GM12874 (cell line): Measurements from ENCODE around the gene EYA2.

Source experiments
- TF ChIP-seq, protein P1 (sequence below): IDR thresholded peaks from 2 replicates; pipeline ENCODE4 v1.5.1; 2011; ENCODE audit warnings: low read depth, mild to moderate bottlenecking, control low read depth, low read length, moderate library complexity; ENCODE audit not compliant: insufficient read depth

Gene EYA2

DNA sequence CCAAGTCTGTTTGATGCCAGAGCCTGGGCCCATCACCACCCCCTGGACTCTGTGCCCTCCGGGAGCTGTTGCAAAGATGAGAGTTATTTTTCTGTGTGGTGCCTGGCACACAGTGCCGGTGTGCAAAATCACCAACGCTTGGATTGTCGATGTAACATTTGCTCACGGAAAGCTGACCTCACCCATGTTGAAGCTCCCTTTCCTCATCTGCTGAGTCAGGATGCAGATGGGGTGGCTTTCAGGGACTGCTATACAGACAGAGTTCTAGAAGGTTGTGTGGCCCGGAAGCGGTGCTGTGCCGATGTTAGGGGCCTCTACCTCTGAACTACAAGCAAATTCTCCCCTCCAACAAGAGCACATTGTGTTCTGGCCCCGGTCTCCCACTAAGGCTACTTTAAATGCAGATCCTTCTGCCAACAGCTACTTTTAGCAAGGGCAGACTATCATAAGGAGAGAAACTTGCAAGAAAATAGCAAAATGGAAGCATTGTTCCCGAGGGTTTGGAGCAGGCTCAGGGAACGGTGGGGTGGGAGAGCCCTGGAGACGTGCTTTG lies 34.0 kb downstream of the EYA2 start:
- TF ChIP-seq, protein P1, sequence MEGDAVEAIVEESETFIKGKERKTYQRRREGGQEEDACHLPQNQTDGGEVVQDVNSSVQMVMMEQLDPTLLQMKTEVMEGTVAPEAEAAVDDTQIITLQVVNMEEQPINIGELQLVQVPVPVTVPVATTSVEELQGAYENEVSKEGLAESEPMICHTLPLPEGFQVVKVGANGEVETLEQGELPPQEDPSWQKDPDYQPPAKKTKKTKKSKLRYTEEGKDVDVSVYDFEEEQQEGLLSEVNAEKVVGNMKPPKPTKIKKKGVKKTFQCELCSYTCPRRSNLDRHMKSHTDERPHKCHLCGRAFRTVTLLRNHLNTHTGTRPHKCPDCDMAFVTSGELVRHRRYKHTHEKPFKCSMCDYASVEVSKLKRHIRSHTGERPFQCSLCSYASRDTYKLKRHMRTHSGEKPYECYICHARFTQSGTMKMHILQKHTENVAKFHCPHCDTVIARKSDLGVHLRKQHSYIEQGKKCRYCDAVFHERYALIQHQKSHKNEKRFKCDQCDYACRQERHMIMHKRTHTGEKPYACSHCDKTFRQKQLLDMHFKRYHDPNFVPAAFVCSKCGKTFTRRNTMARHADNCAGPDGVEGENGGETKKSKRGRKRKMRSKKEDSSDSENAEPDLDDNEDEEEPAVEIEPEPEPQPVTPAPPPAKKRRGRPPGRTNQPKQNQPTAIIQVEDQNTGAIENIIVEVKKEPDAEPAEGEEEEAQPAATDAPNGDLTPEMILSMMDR = no peak

DNA sequence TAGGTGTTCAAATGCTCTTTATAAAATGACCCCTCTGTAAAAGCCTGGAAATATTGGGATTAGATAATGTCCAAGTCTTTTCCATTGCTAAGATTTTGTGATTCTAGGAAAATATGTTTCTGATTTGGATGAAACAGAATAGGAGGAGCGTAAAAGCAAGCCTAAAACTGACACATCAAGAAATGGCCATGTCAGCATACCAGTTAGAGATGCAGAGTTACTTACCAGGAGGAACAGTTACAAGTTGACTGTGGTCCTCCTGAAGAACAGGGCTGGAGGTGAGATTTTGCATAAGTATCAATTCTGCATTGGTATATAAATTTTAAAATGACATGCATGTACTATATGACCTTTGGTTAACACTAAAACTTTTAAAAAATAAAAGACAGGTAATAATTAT lies 35.3 kb downstream of the EYA2 start:
- TF ChIP-seq, protein P1 = no peak

DNA sequence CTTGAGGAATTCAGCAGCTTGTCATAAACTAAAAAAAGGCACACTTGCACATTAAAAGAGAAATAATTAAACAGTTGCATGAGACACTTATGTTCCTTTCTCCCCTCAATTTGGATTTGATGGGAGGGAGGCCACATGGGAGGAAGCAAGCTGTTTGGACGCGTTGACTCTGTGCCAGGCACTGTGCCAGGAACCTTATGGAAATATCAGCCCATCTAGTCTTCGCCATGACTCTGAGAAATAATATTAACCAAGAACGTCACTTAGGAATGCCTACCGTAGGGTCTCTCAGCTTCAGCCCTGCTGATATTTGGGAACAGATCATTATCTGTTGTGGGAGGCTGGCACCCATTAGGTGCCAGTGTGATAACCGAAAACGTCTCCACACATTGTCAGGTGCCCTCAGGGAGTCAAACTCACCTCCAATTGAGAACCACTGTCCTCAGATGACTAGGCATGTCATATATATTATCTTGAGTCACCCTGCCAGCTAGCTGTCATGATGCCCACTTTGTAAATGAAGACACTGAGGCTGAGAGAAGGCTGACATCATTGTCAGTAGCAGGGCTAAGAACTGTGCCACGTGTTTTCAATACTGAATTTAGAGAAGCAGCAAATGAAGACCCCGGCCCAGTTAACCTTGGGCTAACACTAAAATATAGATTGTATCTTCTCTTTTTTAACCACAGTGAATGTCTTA lies 36.1 kb downstream of the EYA2 start:
- TF ChIP-seq, protein P1 = no peak

DNA sequence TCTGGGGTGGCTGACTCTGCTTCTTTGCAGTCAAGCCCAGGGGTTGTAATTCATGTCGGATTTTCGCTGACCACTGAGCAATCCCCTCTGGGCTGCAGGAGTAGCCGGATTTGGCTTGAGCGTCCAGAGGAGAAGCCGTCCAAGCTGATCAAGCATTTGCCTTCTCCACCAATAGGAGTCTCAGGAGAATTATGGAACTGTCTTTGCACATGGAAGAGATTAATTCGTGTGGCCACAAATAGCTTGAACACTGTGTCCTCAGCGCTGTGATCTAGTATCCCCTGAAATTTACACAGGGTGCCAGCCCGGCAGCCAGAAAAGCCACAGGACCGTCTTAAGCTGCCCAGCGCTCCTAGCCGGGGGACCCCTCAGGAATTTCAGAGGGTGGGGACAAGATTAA lies 37.1 kb downstream of the EYA2 start:
- TF ChIP-seq, protein P1 = no peak

DNA sequence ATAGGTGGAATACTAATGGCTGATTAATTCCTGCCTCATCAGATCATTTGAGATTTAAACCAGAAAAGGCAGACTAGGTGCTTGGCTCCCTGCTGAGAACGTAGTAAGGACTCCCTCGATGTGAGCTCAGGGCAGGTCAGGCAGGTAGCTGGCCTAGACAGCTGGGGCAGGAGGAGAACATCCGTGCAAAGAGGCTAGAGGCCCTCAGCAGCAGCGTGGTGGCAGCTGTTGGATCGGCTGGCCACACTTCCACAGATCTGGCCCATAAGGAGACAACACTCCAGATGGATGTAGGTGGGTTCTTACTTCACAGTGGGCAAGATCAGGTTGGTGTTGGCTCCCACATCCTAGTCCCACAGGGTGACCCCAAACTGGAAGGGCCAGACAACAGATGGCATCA lies 38.5 kb downstream of the EYA2 start:
- TF ChIP-seq, protein P1 = no peak

DNA sequence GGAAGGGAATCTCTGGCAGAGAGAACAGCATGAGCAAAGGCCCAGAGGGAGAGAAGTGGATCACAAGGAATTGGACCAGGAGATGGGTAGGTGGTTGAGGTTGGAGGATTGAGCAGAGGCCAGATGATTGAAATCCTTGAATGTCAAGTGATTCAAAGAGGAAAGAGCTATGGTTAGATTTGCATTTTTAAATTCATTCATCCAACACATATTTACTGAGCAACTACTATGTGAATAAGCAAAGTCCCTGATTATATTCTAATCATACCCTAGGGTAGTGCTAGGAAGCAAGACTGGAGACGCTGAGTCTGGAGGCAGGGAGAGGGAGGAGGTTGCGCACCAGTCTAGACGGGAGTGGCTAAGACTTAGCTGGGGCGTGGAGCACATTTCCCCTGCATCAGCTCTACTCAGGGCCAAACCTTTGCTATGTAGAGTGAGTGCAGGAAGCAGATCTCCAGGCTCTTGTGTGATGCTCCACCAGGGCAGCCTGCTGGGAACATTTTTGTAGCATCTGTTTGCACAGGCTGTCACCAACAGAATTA lies 40.2 kb downstream of the EYA2 start:
- TF ChIP-seq, protein P1 = no peak

DNA sequence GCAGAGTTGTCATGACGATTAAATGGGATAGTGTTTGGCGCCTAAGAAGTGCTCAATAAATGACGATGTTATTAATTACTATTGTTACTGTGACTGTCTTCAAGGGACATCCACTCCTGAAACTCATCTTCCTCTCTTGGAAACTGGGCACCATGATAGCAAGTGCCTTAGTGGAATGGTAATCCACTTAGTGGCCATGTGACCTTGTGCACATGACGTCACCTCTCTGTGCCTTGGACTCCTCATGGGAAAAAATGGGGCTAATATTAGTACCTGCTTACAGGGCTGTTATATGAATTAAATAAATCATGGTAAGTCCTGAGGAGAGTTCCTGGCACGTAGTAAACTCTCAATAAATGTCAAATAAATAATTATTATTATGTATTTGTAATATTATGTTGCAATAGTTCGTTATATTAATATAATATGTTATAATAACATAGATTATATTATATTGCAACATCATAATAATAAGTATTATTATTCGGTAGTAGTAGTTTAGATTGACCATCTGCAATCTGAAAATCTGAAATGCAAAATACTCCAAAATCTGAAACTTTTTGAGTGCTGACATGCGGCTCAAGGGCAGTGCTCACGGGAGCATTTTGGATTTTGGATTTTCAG lies 40.9 kb downstream of the EYA2 start:
- TF ChIP-seq, protein P1 = no peak
